Fibroblast of skin of right quadriceps (primary cell): Measurements from ENCODE around the gene TREX2.
"Not testable (repeated sequence)": the region's sequence is repeated elsewhere in the genome, so short reads cannot be mapped to it uniquely, and the experiment has no call there.

Experiments
- DNase-seq: peaks from one replicate; pipeline ENCODE4 v3.0.0-alpha.2; 2013

The TREX2 gene

DNA sequence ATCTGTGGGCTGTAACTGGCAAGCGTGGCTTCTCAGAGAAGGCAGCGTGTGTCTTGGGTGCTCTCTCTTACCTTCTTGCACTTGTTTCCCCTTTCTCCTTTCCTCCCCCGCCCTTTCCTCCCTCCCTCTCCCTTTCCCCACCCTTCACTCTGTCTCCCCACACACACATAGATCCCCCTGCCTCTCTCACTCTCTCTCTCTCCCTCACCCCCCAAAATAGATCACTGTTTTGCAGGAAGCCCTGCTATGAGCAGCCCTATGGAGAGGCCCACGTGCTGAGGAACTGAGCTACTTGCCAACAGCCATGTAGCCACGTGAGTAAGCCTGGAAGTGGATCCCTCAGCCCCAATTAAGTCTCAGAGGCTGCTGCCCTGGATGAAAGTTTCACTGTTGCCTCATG, 40.4 kb downstream of the TREX2 start:
- no peak for DNase-seq

DNA sequence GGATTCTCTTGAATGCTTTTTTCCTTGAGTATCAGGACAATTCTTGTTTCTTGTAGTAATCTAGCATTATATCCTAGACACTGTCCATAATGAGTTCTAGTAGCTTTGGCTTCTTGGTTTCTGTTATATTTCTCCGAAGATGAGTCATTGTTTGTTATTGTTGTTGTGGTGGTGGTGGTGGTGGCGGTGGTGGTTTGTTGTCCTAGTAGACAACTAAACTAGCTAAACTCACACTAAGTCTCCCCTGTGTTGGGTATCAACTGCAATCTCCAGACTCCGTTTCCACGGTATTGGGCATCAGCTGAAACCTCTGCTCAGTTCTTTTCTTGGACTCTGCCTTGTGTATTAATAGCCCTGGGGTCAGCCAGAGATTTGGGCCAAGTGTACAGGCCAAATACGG, 41.5 kb downstream of the TREX2 start:
- not testable (repeated sequence) for DNase-seq

DNA sequence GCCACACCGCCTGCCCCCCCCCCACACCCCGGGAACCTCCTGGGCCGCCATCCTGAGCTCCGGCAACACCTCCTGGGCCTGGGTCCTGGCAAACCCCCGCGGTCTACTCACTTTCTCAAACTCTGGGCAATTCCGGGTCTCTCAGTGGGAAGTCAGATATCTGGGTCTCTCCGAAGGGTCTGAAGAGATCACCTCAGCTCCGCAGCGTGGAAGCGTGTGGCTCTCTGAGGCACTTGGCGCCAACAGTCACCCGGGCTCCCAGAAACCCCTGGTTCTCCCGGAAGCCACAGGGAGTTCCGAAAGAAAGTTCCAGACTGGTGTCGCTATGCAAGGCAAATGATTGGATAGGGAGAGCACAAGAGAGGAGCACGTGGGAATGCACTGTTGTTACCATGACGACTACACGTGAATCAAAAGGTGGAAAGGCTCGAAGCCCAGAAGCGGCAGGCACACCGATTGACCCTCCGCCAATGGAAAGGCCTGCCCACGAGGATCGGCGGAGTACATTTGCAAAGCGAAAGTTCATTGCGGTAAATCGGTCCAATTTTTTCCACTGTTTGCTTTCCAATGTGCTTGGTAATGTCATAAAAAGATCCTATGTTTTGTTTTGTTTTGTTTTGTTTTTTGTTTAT, 44.6 kb downstream of the TREX2 start, which contains the start of gene PNMA6E:
Gene PNMA6E, minus strand, starts transcription at position 218 of the 632 bp plus-strand sequence. CDS start 2,501 bp downstream, outside the sequence.
- no peak for DNase-seq

DNA sequence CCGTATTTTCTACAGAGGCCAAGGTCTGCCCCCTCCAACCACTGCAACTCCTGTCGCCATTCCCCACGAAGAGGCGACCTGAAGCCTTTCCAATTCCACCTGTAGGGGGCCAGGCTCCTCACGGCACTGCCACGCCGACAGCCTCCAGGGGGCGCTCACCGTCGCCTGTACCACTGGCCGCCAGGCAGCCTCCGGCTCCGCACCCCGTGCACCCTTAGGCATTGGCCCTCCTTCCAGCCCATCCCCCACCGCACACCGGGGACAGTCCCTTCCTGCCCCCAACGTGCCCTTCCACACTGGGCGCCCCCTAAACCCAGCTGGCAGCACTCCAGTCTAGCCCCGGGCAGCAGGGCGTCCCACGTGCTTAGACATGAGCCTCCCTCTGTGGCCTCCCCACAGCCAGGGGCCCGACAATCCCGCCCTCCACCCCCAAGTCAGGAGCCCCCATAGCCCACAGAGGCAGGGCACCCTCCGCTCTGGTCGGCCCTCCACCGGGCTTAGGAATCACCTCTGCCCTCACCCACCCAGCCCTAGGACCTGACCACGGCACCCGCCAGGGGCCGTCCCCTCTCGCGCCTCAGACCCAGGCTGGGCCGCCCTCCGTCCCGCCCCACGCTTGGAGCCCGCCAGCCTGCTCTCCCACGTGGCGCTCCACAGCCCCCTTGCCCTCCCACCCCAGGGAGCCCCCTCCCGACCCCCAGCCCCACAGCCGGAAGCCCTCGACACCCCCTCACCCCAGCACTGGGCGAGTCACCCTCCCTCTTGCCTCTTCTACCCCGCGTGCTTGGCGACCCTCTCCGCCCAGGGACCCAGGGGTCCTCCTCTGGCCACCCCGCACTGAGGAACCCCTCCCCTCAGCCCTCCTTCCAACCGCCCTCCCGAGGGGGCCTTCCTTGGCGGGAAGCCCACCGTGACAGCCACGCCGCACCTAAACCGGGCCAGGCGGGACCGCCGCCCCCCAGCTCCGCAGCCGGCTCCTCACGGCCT, 45.4 kb downstream of the TREX2 start:
- DNase-seq: no peak

DNA sequence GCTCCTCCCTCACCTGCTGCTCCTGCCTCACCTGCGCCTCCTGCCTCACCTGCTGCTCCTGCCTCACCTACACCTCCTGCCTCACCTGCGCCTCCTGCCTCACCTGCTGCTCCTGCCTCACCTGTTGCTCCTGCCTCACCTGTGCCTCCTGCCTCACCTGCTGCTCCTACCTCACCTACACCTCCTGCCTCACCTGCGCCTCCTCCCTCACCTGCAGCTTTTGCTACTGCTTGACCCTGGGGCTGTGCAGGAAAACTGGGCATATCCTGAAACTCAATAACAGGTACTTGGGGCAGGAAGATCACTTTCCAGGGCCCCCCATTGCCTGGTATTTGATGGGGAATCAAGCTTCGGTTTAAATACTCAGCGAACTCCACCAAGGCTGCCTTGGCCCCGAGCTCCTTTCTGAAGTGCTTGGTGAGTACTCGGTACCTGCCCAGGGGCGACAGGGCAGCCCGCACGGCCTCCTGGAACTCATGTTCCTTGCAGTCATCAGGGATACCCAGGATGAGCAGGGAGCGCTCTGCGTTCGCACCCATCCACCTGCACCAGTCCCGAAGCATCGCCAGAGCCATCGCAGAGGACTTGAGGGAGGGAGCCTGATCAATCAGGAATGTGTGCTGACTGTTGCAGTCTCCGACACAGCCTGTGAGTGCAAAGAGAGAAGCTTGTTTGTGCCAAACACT, 47.4 kb downstream of the TREX2 start:
- DNase-seq: no peak

DNA sequence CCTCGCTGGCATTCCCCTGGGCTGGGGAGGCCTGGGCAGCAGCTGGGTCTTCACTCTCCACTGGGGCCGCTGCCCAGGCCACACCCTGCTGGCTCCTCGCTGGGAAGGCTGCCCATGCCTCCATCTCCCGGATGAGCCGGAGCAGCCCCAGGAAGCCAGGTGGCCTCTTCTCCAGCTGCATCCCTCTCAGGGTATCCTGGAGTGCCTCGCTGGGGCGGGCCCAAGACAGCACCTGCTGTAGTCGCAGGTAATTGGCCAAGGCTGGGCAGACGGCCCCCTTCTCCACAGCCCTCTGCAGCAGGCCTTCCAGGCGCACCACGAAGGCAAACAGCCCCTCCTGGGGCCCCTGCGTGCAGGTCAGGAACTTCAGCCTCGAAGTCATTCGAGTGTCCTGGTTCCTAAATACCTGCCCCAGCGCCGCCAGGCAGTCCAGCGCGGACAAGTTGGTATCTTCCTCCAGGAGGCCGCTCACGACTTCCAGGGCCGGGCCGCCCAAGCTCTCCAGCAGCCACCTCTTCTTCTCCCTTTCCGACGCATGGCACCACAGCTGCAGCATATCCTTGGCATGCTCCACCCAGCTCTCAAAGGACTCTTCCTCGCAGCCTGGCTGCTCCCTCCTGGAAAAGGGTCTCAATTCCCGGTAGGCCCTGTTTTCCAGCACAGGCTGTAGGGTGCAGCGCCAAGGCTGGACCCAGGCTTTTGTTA, 48.4 kb downstream of the TREX2 start:
- DNase-seq: no peak

DNA sequence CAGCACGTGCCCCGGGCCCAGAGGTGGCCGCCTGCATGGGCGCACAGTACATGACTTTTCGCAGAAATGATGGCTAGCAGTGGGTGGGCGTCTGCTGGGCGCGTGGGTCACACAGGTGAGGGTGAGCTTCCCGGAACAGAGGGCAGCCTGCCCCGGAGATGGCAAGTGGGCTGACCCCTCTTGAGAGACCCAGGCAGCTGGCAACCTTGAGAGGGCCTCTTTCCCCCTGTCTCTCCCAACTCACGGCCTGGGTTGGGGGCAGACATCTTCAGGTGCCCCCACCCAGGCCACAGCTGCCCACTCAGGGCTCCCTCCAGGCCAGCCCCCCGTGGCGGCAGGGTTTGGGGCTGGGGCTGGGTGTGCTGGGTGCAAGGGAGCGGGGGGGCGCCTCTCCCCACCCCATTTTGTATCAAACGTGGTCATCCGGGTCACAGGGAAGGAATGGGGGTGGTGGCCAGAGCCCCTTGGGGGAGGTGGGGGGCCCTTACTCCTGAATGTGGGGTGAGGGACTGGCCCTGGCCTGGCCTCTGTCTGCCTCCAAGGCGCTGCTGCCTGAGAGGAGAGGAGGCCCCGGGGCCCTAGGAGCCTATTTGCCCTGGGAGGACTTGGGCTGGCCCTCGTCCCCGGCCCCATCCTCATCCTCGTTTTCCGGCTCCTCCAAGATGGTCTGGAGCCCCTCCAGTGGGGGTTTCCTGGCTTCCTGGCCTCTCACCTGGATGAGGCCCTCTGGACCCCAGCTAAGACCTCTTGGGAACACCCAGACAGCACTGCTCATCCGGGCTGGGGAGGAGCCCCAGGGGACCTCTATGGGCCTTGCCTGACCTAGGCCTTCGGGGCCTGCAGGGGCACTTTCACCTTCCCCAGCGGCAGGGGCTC, 49.3 kb downstream of the TREX2 start:
- no peak for DNase-seq

DNA sequence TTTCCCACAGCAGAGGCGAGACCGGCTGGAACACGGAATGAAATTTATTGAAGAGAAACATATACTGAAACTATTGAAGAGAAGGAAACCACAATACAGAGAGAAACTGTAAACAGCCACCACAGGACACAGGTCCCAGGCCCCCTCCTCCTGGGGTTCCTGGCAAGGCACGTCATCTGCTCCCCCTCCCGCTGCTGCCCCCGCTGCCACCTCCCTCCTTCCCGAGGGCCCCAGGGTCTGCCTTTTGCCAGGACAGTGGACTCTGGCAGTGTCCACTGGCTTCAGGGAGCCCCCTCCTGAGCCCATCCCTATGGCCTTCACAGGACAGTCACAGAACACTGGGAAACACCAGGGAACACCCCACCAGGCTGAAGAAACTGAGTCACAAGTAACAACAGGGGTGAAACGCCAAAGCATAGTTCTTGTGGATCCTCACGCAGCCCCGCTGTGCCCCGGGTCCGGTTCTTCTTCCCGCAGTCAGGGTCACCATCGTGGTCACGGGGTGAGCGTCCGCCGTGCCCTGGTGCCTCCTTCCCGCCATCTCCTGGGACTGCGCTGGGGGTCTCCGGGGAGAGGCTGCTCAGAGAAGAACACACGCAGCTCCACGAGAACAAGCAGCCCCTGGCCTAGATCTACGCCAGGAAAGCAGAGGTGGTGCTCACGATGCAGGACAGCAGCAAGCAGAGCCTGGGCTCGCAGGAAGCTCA, 50.1 kb downstream of the TREX2 start:
- DNase-seq: no peak

DNA sequence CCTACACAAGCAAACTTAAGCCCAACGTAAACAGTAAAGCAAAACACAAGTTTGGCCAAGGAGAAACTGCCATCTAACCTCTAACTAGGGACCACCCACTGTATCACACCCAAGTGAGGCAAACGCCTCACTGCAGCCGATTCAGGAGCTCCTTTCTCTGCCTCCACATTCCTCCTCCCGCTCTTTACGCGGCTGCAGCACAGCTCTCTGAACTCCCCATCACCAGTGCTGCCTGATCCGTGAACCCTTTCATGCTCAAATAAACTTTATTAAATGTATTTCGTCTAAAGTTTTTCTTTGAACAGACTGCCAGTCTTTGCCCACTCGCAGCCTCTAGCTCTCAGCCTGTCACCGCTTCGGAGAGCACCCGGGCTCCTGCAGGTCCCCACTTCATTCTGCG, 51.2 kb downstream of the TREX2 start:
- DNase-seq: no peak
